Measurements from ENCODE around the gene AP1G2. TPM values are rescaled to one million over a fixed set of nuclear protein-coding genes. Genes with fewer than 3 reads are reported as not detected.
A peak's percentile ranks its signal among the peaks of the same experiment; 100 is the strongest.

The AP1G2 gene
- total RNA-seq, 1 donor from 2014 or later = 65.4 TPM

DNA sequence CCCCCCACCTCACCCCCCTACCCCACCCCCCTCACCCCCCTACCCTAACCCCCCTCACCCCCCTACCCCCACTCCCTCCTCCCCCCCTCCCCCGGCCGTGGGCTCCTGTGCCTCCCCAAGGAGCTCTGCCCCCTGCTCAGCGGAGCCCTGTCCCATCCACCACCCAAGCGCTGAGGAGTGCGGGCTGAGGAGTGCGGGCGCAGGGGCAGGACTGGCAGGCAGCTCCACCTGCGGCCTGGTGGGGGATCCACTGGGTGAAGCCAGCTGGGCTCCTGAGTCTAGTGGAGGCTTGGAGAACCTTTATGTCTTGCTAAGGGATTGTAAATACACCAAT is 13.3 kb upstream of the AP1G2 start:
- H3K9ac ChIP-seq = no peak overlapping the region
- no peak overlapping the region for H3K27ac ChIP-seq
- H3K27me3 ChIP-seq = peaks cover 27% of the 10 kb centered on the region
- H3K79me2 ChIP-seq (ENCODE audit: low read depth) = no peaks in the 10 kb centered on the region
- Mint-ChIP-seq H3K9me3 (no peaks in the 10 kb centered on the region), H3K27me3 (ENCODE audit: insufficient read depth, low read depth) (peaks cover 10% of the 10 kb centered on the region), H3K36me3 (no peaks in the 10 kb centered on the region), H3K4me3 (no peak overlapping the region), H3K4me1 (peaks cover 26% of the 10 kb centered on the region), H3K27ac (peak overlapping the region; percentile 27)
- TF ChIP-seq EZH2 (IDR thresholded peaks at IDR 0.05) (no peak), CTCF (IDR thresholded peaks at IDR 0.05) (no peak), EZH2phosphoT487 (IDR thresholded peaks at IDR 0.05) (no peak)
- H3K36me3 ChIP-seq = no peaks in the 10 kb centered on the region
- H2AFZ ChIP-seq (replicated peaks) = no peak overlapping the region
- no peaks in the 10 kb centered on the region for H3K9me3 ChIP-seq (ENCODE audit: low read depth)
- H3K4me2 ChIP-seq = no peak overlapping the region
- H3K4me1 ChIP-seq = peaks cover 16% of the 10 kb centered on the region
- no peak for DNase-seq (ENCODE audit: low spot score)
- peaks cover 6% of the 10 kb centered on the region for H4K20me1 ChIP-seq (ENCODE audit: low read depth)
- H3K4me3 ChIP-seq = no peak overlapping the region
- peaks cover 15% of the 10 kb centered on the region for H3F3A ChIP-seq (ENCODE audit: low read depth)

DNA sequence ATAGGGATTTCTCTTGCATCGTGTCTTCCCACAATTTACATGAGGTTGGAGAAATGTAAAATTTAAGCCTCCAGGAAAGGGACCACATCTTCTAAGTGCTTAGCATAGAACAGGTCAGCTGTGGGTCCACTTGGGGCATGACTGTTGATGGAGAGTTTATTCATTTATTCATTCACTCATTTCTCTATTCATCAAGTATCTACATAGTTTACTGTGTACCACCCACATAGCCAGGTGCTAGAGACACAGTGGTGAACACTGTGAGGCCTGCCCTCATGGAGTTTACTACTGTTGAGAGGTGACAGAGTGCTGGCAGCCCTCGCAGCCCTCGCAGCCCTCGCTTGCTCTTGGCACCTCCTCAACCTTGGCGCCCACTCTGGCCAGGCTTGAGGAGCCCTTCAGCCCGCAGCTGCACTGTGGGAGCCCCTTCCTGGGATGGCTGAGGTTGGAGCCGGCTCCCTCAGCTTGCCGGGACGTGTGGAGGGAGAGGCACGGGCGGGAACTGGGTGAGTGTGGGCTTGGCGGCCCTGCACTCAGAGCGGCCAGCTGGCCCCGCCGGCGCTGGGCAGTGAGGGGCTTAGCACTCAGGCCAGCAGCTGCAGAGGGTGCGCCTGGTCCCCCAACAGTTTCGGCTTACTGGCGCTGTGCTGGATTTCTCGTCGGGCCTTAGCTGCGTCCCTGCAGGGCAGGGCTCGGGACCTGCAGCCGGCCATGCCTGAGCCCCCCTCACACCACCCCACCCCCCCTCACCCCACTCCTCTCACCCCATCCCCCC is 12.7 kb upstream of the AP1G2 start:
- H2AFZ ChIP-seq (replicated peaks) = no peak overlapping the region
- H3K9me3 ChIP-seq (ENCODE audit: low read depth) = no peaks in the 10 kb centered on the region
- no peak overlapping the region for H3K9ac ChIP-seq
- no peak for DNase-seq (ENCODE audit: low spot score)
- Mint-ChIP-seq H3K27me3 (ENCODE audit: insufficient read depth, low read depth) (peaks cover 10% of the 10 kb centered on the region), H3K4me1 (peaks cover 27% of the 10 kb centered on the region), H3K36me3 (peaks cover under 1% of the 10 kb centered on the region), H3K9me3 (no peaks in the 10 kb centered on the region), H3K27ac (no peak overlapping the region), H3K4me3 (no peak overlapping the region)
- peaks cover 11% of the 10 kb centered on the region for H4K20me1 ChIP-seq (ENCODE audit: low read depth)
- peaks cover 17% of the 10 kb centered on the region for H3F3A ChIP-seq (ENCODE audit: low read depth)
- no peak for TF ChIP-seq EZH2phosphoT487 (IDR thresholded peaks at IDR 0.05)
- no peak for TF ChIP-seq EZH2 (IDR thresholded peaks at IDR 0.05)
- TF ChIP-seq CTCF (IDR thresholded peaks at IDR 0.05) = no peak
- no peak overlapping the region for H3K4me3 ChIP-seq
- H3K79me2 ChIP-seq (ENCODE audit: low read depth) = no peaks in the 10 kb centered on the region
- no peak overlapping the region for H3K4me2 ChIP-seq
- H3K27me3 ChIP-seq = peaks cover 33% of the 10 kb centered on the region
- no peak overlapping the region for H3K27ac ChIP-seq
- no peaks in the 10 kb centered on the region for H3K36me3 ChIP-seq
- H3K4me1 ChIP-seq = peaks cover 16% of the 10 kb centered on the region

GRCh38 chr14:23579739-23580138 is 12.1 kb upstream of the AP1G2 start:
- H3K27ac ChIP-seq = no peak overlapping the region
- H3K4me3 Mint-ChIP-seq = no peak overlapping the region
- H3K4me1 Mint-ChIP-seq = peaks cover 29% of the 10 kb centered on the region
- DNase-seq (ENCODE audit: low spot score) = no peak
- H3K27ac Mint-ChIP-seq = no peak overlapping the region
- H3K36me3 Mint-ChIP-seq = peaks cover 3% of the 10 kb centered on the region
- peaks cover 12% of the 10 kb centered on the region for H3K27me3 Mint-ChIP-seq (ENCODE audit: insufficient read depth, low read depth)
- TF ChIP-seq EZH2phosphoT487 (IDR thresholded peaks at IDR 0.05) (no peak), EZH2 (IDR thresholded peaks at IDR 0.05) (no peak), CTCF (IDR thresholded peaks at IDR 0.05) (no peak)
- no peak overlapping the region for H3K4me2 ChIP-seq
- no peaks in the 10 kb centered on the region for H3K79me2 ChIP-seq (ENCODE audit: low read depth)
- no peak overlapping the region for H2AFZ ChIP-seq (replicated peaks)
- peaks cover 39% of the 10 kb centered on the region for H3K27me3 ChIP-seq
- no peaks in the 10 kb centered on the region for H3K9me3 ChIP-seq (ENCODE audit: low read depth)
- peaks cover 16% of the 10 kb centered on the region for H3K4me1 ChIP-seq
- no peaks in the 10 kb centered on the region for H3K9me3 Mint-ChIP-seq
- H3K9ac ChIP-seq = no peak overlapping the region
- peaks cover 22% of the 10 kb centered on the region for H3F3A ChIP-seq (ENCODE audit: low read depth)
- H3K36me3 ChIP-seq = no peaks in the 10 kb centered on the region
- H4K20me1 ChIP-seq (ENCODE audit: low read depth) = peaks cover 16% of the 10 kb centered on the region
- no peak overlapping the region for H3K4me3 ChIP-seq
